Gastrocnemius medialis (tissue), 4 donors: ENCODE measurements around the gene CD300LG.

Experiments
- POLR2A ChIP-seq, 2 donors: fragments of 450-650 bp; IDR thresholded peaks; one replicate each; pipeline ENCODE4 v1.6.1; 2017; ENCODE audit warnings: antibody characterized with exemption in 2 of 2, mild to moderate bottlenecking in 2 of 2, moderate library complexity in 2 of 2
- TF ChIP-seq, protein P1 (sequence below), 5 experiments: fragments of 450-650 bp in 3 of 5; fragments of 200-600 bp in 2 of 5; sonication (generic) in 2 of 5; IDR thresholded peaks in 4 of 5; conservative IDR thresholded peaks in 1 of 5; 1 replicate in 4 of 5; 2 replicates in 1 of 5; pipeline ENCODE4 v1.5.1; 2016 to 2019; ENCODE audit warnings: antibody characterized with exemption in 5 of 5, mild to moderate bottlenecking in 3 of 5, moderate library complexity in 3 of 5

DNA sequence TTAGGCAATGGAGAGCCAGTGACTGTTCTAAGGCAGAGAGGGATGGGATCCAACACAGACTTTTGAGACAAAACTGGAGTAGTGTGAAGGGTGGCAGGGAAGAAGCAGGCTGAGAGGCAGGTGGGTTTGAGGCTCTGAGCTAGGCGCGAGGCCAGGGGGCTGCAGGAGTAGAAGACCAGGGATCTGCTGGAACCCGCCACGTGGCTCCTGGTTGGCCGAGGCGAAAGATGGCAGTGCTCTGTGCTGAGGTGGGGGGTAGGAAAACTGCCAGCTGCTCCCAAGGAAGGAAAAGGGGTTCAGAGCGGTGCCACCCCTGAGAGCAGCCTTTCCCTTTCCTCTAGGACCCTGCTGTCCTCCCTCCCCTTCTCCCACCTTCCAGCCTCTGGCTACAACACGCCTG lies 5.6 kb downstream of the CD300LG start:
- TF ChIP-seq, protein P1, sequence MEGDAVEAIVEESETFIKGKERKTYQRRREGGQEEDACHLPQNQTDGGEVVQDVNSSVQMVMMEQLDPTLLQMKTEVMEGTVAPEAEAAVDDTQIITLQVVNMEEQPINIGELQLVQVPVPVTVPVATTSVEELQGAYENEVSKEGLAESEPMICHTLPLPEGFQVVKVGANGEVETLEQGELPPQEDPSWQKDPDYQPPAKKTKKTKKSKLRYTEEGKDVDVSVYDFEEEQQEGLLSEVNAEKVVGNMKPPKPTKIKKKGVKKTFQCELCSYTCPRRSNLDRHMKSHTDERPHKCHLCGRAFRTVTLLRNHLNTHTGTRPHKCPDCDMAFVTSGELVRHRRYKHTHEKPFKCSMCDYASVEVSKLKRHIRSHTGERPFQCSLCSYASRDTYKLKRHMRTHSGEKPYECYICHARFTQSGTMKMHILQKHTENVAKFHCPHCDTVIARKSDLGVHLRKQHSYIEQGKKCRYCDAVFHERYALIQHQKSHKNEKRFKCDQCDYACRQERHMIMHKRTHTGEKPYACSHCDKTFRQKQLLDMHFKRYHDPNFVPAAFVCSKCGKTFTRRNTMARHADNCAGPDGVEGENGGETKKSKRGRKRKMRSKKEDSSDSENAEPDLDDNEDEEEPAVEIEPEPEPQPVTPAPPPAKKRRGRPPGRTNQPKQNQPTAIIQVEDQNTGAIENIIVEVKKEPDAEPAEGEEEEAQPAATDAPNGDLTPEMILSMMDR (IDR thresholded peaks at IDR 0.05 in 4 of 5, conservative IDR thresholded peaks at IDR 0.05 in 1 of 5) = no peak
- TF ChIP-seq POLR2A (IDR thresholded peaks at IDR 0.05) = no peak
